ENCODE results near the gene ANTXRL. TPM values are rescaled to one million over a fixed set of nuclear protein-coding genes. Genes with fewer than 3 reads are reported as not detected.
"Not testable (repeated sequence)": the region's sequence is repeated elsewhere in the genome, so short reads cannot be mapped to it uniquely, and the experiment has no call there.

ANTXRL gene
- total and polyA plus RNA-seq, 10 donors: 0.03 to 1.1 (median 0.42) TPM; not detected in 3

DNA sequence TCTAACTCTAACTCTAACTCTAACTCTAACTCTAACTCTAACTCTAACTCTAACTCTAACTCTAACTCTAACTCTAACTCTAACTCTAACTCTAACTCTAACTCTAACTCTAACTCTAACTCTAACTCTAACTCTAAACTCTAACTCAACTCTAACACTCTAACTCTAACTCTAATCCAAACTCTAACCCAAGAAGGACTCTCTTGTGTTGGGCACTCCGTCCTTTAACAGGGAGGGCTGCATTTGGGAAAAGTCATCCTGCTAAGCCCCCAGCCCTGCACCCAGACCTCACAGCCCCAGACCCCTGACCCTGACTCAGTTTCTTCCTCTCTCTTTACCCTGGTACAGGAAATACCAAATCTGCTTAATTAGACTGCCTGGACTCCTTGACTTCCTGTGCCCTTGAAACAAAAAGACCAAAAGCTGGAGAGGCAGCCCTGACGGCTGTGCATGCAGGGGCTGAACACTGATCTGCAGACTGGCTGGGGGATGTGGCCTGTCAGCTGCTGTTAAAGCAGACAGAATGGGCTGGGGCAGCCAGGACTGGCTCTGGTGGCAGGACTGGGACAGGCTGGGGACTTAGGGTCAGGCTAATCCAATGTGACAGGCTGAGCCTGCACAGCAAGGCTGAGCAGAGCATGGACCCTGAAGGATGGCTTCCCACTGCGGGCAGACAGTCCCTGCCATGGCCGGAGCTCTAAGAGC lies 14.8 kb upstream of the ANTXRL start:
- intact Hi-C loops (cut with DNase I; ENCODE audit: low total_unique reads); H3K9me3 ChIP-seq; H3K4me3 ChIP-seq; H3K27me3 ChIP-seq (replicated peaks in 1 of 7); H3K36me3 ChIP-seq: not testable (repeated sequence)
- WGBS, 5 donors: 36 to 66% (median 48%) methylated on average over 2 to 4 of the region's 4 CpGs
- Histone ChIP-seq H3K27ac (peak overlapping the region in 5 of 8 donors; percentile 39 to 75 (median 60)), H3K4me1 (peaks cover 0 to 60% (median 31%) of the 10 kb centered on the region in 6 donors)
- peak; percentile 79 for DNase-seq
- peak in 1 of 3 donors; percentile 26 for TF ChIP-seq POLR2AphosphoS5 (IDR thresholded peaks at IDR 0.05)

DNA sequence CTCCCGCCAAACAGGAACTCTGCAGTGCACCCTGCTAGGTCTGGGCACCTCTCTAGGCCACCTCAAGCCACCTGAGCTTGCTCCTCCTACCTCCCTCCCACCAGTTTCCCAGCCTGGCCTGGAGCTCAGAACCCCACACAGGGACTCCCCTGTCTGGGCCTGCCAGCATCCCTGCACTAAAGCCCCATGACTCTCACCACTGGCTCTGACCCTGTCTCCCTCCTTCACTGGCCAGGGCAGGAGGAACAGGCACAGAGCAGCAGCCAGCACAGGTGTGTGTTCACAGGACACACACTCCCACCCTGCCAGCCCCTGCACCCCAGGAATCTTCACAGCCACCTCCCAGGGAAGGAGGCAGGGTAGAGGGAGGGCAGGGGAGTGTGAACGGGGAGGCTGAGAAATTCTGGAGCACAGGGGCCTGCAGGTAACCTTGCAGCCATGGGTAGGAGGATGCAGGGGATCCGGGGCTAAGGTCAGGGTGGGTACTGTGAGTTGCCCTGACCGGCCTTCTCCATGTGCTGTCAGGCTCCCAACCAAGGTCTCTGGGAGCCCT lies 13.9 kb upstream of the ANTXRL start:
- Histone ChIP-seq H3K4me1 (peaks cover 0 to 50% (median 30%) of the 10 kb centered on the region in 6 donors), H3K27ac (peak overlapping the region in 6 of 8 donors; percentile 35 to 75 (median 56)), H3K36me3 (no peaks in the 10 kb centered on the region), H3K9me3 (no peaks in the 10 kb centered on the region), H3K4me3 (no peak overlapping the region), H3K27me3 (replicated peaks in 1 of 7) (no peaks in the 10 kb centered on the region)
- intact Hi-C loops (cut with DNase I; ENCODE audit: low total_unique reads): no loop called here
- TF ChIP-seq POLR2AphosphoS5 (IDR thresholded peaks at IDR 0.05): no peak
- no peak for TF ChIP-seq POLR2A (IDR thresholded peaks at IDR 0.05)
- TF ChIP-seq, protein P1, sequence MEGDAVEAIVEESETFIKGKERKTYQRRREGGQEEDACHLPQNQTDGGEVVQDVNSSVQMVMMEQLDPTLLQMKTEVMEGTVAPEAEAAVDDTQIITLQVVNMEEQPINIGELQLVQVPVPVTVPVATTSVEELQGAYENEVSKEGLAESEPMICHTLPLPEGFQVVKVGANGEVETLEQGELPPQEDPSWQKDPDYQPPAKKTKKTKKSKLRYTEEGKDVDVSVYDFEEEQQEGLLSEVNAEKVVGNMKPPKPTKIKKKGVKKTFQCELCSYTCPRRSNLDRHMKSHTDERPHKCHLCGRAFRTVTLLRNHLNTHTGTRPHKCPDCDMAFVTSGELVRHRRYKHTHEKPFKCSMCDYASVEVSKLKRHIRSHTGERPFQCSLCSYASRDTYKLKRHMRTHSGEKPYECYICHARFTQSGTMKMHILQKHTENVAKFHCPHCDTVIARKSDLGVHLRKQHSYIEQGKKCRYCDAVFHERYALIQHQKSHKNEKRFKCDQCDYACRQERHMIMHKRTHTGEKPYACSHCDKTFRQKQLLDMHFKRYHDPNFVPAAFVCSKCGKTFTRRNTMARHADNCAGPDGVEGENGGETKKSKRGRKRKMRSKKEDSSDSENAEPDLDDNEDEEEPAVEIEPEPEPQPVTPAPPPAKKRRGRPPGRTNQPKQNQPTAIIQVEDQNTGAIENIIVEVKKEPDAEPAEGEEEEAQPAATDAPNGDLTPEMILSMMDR (IDR thresholded peaks at IDR 0.05 in 8 of 11, conservative IDR thresholded peaks at IDR 0.05 in 3 of 11): no peak
- WGBS, 5 donors: 52 to 87% (median 75%) methylated on average over 4 of the region's 4 CpGs
- DNase-seq: peak; percentile 63

DNA sequence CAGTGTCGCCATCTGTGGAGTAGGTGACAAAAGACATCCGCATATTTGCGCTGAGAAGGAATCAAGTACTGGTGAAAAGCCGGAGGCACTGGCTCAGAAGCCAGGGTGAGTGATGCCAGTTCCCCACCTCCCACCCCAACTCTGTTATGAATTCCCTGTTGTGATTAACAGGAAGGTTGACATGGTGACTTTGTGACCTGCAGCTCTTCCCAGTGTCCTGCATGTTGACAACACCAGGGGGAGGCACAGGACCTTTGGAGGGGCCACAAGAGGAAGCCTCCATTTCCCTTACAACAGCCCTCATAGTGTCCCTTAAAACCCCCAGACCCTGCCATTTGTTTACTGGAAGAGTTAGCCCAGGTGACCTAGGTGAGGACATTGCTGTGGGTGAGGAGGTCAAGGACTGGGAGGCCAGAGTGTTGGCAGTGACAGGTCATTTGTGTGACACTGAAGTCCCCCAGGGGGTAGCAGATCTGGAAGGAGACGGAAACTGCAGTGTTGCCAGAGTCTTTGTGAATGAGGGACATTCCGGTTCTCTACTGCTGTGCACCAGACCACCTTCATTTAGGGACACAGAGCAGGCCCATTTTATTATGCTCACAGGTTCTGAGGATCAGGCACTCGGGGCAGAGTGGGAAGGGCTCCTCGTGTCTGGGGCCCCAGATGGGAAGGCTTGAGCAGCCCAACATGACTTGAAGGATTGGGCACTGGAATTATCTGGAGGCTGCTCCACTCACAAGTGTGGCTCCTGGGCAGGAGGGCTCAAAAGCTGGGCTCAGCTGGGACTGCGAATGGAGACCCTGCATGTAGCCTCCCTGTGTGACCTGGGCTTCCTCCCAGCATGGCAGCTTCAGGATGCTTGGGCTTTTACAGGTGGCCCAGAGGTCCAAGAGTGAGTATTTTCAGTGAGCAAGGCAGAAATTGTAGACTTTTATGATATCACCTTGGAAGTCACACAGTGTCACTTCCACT lies 13.0 kb upstream of the ANTXRL start:
- intact Hi-C loops (cut with DNase I; ENCODE audit: low total_unique reads): no loop called here
- Histone ChIP-seq H3K4me1 (peaks cover 0 to 43% (median 30%) of the 10 kb centered on the region in 6 donors), H3K36me3 (no peaks in the 10 kb centered on the region), H3K9me3 (no peaks in the 10 kb centered on the region), H3K27me3 (replicated peaks in 1 of 7) (no peaks in the 10 kb centered on the region), H3K27ac (peak overlapping the region in 5 of 8 donors; percentile 14 to 75 (median 53)), H3K4me3 (no peak overlapping the region)
- WGBS, 5 donors: 83 to 97% (median 87%) methylated on average over 9 of the region's 9 CpGs
- no peak for TF ChIP-seq POLR2AphosphoS5 (IDR thresholded peaks at IDR 0.05)
- TF ChIP-seq POLR2A (IDR thresholded peaks at IDR 0.05): no peak
- TF ChIP-seq, protein P1 (IDR thresholded peaks at IDR 0.05 in 8 of 11, conservative IDR thresholded peaks at IDR 0.05 in 3 of 11): no peak
- peak; percentile 57 for DNase-seq

DNA sequence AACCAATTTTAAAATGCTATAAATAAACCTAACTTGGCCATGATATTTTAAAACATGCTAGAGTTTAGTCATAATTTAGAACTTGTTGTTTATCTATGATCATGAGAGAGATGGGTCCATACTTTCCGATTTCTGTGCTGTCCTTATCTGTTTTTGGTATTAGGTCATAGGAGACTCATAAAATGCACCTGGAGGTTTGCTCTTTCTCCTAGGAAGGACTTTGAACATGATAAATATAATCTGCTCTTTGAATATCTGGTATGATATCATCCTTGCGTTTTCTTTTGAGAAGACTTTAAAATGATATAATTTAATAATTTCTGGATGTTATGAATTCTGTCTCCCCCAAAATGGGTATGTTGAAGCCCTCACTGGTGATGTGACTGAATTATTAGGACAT lies 9.0 kb upstream of the ANTXRL start:
- Histone ChIP-seq H3K4me1 (peaks cover 0 to 21% (median 8%) of the 10 kb centered on the region in 6 donors), H3K9me3 (no peaks in the 10 kb centered on the region), H3K36me3 (no peaks in the 10 kb centered on the region), H3K27ac (no peak overlapping the region), H3K27me3 (replicated peaks in 1 of 7) (peaks cover 0 to 11% (median 0%) of the 10 kb centered on the region in 7 donors), H3K4me3 (no peak overlapping the region)
- intact Hi-C loops (cut with DNase I; ENCODE audit: low total_unique reads): no loop called here
- TF ChIP-seq, protein P1 (IDR thresholded peaks at IDR 0.05 in 8 of 11, conservative IDR thresholded peaks at IDR 0.05 in 3 of 11): no peak
- TF ChIP-seq POLR2AphosphoS5 (IDR thresholded peaks at IDR 0.05) (no peak), POLR2A (IDR thresholded peaks at IDR 0.05) (no peak)
- no peak for DNase-seq
- WGBS, 5 donors: 93 to 97% (median 95%) methylated on average over 2 of the region's 2 CpGs

DNA sequence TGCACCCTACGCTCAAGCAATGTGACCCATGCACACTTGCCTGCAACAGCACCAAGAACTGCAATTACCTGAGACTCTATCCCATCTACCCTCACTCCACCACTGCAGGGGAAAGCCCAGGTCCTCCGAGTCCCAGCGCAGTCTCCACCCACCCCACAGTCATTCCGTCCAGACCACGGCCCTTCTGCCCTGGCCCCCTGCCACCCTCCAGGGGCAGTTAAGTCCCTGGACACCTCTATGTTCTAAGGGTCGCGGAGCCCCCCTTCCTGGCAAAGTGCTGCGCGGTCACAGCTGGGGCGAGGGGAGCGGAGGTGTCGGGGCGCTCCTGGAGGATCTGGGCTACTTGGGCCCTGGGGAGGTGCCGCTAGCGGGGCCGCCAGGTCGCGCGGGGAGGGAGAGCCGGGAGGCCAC lies 4.4 kb upstream of the ANTXRL start:
- H3K36me3 ChIP-seq; DNase-seq; H3K9me3 ChIP-seq; intact Hi-C loops (cut with DNase I; ENCODE audit: low total_unique reads): not testable (repeated sequence)
- WGBS, 5 donors: 5 to 36% (median 9%) methylated on average over 9 to 20 of the region's 20 CpGs
- peak overlapping the region; percentile 30 to 73 (median 55) for H3K4me3 ChIP-seq
- peaks cover 0 to 48% (median 27%) of the 10 kb centered on the region in 6 donors for H3K4me1 ChIP-seq
- H3K27me3 ChIP-seq (replicated peaks in 1 of 7): peaks cover 0 to 32% (median 0%) of the 10 kb centered on the region in 7 donors
- H3K27ac ChIP-seq: peak overlapping the region in 5 of 8 donors; percentile 44 to 78 (median 63)

Data from spleen (tissue), 11 donors.